ENCODE measurements around the gene RBBP8.
"Not testable (repeated sequence)": the region's sequence is repeated elsewhere in the genome, so short reads cannot be mapped to it uniquely, and the experiment has no call there.

The RBBP8 gene

DNA sequence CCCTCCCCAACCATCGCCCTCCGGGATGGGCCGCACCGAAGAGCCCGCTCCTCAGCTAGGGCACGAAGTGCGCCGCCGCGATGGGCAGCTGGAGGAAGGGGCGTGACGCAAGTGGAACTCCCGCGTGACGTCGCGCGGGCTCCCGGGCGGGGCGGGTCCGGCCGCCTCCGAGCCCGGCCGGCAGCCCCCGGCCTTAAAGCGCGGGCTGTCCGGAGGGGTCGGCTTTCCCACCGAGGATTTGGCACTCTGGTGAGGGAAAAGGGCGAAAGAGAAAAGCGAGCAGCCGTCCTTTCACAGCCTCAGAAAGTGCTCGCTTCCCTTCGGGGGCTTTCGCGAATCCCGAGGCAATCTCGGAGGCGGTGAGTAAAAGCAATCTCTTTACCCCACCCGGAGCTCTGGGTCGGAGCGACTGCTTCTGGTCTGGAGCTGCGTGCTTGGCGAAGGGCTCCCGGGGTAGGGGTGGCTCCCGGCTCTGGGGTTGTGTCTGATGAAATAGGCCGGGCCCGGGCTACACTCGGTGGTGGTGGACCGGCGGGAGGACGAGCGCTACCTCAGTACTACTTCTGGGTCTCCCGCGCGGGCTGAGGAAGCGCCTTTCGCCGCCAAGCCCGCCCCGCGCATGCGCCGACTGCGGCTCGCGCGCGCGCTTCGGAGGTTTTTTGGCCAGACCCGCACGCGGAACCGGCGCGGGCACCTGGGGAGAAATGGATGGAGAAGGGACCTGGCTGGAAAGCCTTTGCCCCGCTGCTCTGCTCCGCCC lies at the start of gene RBBP8:
TSS of gene RBBP8 (plus strand) at position 123 of the 760 bp plus-strand sequence. CDS start 3,524 bp downstream, outside the sequence.
- DNase-seq (ENCODE audit: low read depth, low spot score): peak; percentile 57

DNA sequence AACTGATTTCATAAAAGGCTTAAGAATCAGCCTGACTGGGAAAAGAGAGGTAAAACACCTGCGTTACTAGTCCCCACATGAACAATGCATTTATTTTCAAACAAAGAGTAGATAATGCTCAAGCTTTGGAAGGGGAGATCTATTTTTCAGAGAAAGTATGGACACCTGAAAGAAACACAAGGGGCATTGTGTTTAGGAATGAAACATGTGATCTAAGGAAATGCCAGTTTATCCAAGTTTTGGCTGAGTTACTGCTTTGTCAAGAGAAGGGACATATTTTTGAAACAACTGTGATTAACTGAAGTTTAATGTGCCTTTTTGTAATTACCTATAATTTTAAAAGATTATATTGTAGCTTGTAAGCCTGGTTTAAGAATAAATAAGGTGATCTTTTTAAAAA lies 49.3 kb upstream of the RBBP8 start:
- no peak for DNase-seq (ENCODE audit: low read depth, low spot score)

DNA sequence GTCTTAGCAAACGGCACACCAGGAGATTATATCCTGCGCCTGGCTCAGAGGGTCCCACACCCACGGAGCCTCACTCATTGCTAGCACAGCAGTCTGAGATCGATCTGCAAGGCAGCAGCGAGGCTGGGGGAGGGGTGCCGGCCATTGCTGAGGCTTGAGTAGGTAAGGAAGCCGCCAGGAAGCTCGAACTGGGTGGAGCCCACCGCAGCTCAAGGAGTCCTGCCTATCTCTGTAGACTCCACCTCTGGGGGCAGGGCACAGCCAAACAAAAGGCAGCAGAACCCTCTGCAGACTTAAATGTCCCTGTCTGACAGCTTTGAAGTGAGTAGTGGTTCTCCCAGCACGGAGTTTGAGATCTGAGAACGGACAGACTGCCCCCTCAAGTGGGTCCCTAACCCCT lies 47.4 kb upstream of the RBBP8 start:
- DNase-seq (ENCODE audit: low read depth, low spot score): not testable (repeated sequence)

DNA sequence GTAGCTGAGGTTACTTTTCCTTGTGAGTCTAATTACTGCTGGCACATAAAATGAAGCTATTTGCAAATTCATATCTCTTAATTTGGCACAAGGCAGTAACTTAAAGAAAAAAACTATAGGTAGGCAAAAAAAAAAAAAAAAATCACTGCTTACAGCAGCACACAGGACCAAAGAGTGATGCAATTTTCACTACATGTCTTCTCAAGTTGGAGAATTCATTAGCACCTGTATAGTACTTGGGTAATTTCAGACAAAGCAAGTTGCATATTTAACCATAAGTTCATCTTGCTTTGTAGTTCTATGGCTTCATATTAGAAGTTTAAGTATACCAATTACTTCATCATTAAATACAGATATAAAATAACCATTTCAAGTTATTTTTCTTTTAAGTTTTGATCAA lies 33.7 kb upstream of the RBBP8 start:
- DNase-seq (ENCODE audit: low read depth, low spot score): no peak

DNA sequence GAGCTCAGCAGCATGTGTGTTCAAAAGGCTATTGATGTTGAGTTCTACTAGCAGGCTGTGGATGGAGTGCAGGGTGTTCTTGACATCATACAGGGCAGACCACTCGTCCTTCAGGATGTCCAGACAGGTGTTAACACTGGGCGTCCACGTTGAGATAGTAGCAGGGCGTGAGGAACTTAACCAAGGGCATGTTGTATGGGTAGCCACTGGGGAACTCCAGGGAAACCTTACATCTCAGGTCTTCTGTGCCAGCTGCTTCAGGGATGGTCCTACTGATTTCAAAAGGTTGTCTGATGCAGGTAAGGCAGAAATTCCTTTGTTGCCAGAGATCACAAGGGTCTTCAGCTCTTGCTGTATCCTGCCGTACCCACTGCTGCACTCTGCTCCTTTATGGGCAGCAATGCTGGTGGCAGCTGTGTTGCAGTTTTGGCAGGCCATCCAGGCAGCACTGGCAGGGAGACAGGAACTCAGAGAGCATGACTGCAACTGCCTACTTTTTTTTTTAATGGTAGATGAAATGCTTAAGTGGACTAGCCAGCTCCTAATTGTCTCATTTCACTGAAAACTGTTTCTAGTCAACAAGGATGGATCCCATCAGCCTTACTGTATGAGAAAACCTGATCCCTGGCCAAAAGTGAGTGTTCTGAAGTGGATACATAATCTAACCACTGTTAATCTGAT lies 32.4 kb upstream of the RBBP8 start:
- DNase-seq (ENCODE audit: low read depth, low spot score): no peak

DNA sequence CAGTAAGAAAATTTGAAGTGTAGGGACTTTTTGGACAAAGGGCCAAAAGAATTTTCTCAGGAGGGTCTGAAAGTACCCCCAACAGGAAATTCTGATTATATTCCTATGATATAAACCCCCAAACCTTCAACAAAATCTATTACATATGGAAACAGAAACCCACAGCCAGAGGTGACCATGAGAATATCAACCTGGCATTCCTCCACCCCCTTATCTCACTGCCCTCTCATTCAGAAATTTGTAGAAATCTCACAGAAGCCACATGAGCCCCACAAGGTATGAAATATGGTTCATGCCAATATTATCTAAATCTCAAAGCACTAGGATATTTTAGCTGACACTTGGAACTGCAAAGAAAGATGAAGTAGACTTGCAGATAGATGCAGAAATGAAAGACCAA lies 31.0 kb upstream of the RBBP8 start:
- DNase-seq (ENCODE audit: low read depth, low spot score): no peak

DNA sequence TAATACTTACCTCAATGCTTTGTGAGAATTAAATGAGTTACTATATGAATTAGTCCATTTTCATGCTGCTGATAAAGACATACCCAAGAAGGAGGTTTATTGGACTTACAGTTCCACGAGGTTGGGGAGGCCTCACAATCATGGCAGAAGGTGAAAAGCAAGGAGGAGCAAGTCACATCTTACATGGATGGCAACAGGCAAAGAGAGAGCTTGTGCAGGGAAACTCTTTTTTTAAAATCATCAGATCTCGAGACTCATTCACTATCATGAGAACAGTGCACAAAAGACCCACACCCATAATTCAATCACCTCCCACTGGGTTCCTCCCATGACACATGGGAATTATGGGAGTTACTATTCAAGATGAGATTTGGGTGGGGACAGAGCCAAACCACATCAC lies 29.9 kb upstream of the RBBP8 start:
- not testable (repeated sequence) for DNase-seq (ENCODE audit: low read depth, low spot score)

DNA sequence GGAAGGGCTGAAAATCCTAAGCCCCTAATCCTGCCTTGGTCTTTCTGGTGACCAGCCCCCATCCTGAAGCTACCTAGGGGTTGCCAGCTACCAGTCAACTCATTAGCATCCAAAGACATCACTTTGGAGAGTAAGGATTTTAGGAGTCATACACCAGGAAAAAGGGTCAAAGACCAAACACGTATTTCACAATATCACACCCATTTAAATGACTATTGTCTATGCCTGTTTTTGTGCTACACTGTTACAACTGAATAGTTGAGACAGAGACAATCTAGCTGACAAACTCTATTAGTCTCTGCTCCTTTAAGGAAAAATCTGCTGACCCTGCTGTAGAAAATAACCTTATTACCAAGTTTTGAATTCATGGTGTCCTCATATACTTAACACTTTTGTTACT lies 21.0 kb upstream of the RBBP8 start:
- DNase-seq (ENCODE audit: low read depth, low spot score): no peak

DNA sequence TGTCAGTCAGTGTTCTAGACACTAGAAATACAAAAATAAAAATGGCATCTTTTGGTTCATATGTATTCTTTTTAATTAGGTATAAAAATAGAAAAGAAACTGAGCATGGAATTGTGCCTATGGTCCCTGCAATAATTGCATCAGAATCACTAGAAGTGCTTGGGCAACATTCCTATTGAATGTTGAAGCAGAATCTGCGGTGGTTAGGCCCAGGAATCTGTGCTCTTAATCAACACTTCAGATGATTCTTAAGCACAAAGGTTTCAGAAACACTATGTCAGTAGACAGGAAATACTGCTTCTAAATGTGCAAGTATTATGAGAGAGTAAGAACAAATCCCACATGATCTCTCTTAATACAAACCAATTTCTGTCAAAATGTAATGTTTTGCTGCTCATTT lies 20.3 kb upstream of the RBBP8 start:
- DNase-seq (ENCODE audit: low read depth, low spot score): no peak

DNA sequence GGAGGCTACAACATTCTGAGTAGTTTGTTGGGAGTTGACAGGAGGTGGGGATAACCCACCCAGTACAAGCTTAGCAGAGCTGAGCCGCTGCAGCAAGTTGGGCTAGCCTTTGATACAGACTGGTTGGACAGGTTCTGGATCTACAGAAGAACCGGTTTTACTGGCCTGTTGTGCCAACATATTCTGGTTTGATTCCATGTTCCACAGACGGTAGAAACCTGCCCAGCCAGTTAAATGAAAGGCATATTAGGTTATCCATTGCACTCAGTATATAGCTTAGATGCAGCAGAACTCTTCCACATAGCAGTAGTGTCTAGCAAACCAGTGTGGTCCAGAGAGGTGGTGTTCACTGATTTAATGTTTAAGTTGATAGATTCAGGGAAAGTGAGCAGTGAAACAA lies 19.3 kb upstream of the RBBP8 start:
- no peak for DNase-seq (ENCODE audit: low read depth, low spot score)

DNA sequence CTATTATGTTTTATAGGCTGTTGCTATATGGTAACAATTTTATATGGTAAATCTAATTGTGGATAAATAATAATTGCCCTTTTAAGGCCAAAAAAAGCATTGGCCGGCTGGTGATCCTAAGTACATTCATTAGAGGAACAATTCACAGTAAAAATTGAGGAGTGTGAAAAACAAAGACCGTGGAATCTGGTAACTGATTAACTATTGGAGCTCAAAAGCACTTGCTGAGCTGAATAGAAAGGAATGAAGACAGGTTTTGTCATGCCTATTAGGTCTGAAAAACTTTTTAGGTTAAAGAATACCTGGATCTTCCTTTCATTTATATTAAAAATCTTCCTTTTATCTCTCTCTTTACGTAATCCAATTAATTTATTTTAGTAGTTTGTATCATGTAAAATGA lies 18.5 kb upstream of the RBBP8 start:
- DNase-seq (ENCODE audit: low read depth, low spot score): no peak

DNA sequence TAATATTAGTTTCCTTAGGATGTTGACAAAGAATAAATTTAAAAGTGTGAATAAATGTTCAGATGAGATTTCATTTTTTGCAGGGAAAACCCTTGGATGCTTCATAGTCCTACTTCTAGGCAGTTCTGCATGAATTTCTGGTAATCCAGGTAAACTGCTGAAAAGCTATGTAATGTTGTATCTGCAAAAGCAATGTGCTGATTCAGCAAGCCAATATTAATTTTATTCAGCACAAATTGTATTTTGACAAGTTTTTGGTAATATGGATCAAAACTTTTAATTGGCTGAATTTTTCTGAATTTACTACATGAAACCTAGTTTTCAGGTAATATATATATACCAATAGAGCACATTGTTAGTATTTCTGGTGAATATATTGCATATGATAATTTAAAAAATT lies 17.8 kb upstream of the RBBP8 start:
- DNase-seq (ENCODE audit: low read depth, low spot score): no peak

DNA sequence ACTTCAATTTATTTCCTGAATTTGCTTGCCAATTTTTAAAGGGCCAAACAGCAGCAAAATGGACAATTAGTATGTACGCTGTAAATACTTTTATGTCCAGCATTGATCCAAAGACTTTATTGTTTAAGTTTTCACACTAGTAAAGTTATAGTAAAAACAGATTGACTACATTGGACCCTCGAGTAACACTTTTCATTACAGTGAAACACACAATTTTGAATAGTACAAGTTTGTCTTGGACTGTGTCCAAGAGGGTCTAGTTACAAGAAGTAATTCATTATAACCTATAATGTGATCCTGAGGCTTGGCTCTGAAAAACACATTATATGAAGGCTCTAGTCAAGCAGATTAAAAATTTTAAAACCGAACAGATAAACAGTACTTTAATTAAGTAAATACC lies 11.4 kb upstream of the RBBP8 start:
- no peak for DNase-seq (ENCODE audit: low read depth, low spot score)

DNA sequence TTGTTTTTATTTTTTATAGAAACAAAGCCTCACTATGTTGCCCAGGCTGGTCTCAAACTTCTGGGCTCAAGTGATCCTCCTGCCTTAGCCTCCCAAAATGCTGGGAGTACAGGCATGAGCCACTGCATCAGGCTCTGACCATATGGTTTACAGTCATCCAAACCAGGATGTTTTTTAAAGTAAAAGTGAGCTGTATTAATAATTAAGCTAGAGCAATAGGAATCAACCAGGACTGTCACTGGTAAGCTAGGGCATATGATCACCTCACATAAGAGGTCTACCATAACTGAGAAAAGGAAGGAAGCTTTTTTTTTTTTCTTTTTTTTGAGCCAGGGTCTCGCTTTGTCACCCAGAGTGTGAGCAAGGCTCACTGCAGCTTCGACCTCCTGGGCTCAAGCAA lies 8.5 kb upstream of the RBBP8 start:
- no peak for DNase-seq (ENCODE audit: low read depth, low spot score)

DNA sequence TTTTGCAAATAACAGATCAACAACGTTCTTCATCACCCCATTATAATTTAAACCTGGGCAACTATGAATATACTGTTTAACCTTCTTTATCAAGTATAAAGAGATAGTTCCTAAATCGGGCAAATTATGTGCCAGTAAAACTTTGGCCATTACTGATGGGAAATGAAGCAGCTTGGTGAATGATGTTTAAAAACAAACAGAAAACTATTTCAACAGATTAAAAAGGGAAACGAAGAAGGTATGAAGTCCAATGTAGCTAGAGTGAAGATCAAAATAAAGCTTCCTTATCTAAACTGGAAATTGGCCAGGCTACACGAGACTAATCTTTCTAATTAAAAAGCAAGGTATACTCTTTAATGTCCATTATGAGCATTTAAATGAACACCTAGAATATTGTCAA lies 6.7 kb upstream of the RBBP8 start:
- DNase-seq (ENCODE audit: low read depth, low spot score): no peak

DNA sequence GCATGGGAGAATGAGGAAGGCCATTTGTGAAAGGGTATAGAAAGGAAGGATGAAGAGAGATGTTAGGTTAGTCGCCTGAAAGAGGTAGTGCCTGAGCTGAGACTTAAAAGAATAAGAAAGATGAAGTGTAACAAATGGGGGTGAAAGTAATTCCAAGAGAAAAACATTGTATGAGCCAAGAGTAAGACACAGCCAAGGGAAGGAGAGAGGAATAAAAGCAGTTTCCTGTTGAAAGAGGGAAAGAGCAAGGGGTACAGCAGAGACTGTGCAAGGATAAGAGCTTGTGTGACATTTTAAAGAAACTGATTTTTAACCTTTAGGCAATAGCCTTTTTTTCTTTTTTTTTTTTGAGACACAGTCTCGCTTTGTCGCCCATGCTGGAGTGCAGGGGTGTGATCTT lies 4.8 kb upstream of the RBBP8 start:
- DNase-seq (ENCODE audit: low read depth, low spot score): no peak

DNA sequence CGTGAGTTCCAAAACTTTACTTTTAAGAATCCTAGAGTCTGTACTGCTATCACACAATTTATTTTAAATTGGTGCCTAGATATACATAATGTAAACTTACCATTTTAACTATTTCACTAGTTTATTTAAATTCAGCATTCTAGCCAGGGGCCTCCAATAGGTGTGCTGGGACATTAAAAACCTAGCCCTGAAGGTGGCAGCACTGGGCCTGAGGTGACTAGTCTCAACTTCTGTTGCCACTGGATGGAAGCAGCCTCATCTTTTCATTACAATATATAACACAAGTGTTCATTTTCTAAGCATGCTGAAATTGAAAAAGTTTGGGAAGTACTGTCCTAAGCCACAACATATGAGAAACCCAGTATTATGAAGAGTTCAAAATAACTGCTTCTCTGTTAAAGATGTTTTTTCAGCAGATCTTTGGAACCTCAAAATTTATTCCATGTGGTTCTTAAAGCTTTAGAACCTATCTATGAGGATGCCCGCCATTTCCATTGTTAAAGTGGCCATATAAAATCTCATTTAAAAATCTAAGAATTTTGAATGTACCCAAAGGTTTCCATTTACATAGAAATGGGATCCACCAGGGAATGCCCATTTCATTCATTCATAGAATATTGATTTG lies 2.9 kb upstream of the RBBP8 start:
- peak; percentile 31 for DNase-seq (ENCODE audit: low read depth, low spot score)

DNA sequence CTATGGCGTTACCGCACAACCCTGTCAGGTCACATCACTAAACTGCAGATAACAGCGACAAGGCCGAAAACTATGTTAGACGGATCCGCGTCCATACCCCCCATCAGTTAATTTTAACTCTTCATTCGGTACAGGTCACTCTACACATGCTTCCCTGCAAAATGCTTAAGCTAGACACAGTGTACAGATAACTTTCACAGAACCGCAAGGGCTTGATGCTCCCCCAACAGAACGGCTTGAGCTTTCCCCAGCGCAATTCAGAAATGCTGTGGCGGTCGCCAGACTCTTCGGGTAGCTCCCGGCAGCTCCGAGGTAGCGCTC lies 283 bp upstream of the RBBP8 start:
- no peak for DNase-seq (ENCODE audit: low read depth, low spot score)

DNA sequence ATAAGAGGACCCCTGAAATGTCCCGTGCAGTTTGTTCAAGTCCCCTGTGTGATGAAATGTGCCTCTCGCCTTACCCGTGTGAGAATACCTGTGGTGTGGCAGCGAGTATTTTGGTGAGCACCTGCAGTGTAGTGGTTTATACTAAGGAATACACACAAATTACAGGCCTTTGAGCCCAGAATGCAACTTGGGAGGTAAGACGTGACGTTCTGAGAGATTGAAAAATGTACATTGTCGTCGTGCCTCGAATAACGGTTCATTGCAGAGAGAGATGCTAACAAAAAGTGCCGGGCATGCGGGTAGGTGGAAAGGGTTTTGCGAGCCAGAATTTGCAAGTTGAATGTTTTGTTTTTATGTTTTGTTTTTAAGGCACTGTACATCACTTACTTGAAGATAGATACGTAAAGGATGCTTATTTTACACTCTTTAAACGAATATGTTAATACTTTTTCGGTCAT lies 867 bp downstream of the RBBP8 start:
- DNase-seq (ENCODE audit: low read depth, low spot score): no peak

DNA sequence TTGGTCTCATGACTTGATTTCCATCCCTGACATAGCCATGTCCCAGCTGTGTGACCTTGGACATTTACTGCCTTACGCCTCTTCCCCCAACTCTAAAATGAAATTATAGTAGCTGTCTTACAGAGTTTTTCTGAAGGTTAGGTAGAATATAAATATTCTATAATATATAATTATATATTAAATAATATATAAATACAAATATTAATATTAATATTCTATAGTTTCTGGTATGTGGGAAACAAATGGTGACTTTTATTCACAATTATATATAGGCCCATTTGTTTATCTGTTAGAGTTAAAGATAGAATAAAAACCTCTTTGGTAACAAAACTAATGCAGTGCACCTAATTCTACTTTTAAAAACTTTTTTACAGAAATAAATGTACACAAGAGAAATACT lies 1.7 kb downstream of the RBBP8 start:
- DNase-seq (ENCODE audit: low read depth, low spot score): no peak

DNA sequence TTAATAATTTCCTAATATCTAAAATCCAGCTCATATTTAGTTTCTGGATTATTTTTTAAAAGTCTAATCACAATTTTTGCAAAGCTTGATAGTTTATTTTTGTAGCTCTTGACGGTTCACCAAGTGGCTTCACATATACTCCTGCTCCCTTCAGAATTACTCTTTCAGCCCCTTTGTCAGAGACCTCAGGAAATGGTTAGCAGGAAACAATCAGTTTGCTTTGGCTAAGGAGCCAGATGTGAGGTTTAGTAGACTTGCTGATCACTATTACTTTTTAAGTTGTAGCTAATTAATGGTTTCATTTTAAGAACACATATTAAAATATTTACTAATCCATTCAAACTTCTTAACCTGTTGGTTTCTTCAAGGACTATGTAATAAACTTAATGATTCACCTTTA lies 2.3 kb downstream of the RBBP8 start:
- DNase-seq (ENCODE audit: low read depth, low spot score): no peak

DNA sequence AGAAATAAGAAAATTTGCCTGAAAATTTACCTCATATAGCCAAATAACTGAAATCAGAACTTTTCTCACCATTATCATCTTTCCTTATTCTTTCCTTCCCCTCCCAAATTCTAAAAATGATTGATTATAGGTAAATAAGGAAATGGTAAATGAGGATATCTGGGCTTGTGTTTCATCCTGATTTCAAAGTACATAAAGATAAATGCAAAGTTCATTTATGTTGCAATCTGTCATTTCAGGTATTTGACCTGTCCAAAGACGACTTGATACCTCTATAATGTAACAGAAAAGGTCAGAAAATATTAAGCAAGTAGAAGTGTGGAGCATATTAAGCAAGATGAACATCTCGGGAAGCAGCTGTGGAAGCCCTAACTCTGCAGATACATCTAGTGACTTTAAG lies 3.4 kb downstream of the RBBP8 start:
- no peak for DNase-seq (ENCODE audit: low read depth, low spot score)

DNA sequence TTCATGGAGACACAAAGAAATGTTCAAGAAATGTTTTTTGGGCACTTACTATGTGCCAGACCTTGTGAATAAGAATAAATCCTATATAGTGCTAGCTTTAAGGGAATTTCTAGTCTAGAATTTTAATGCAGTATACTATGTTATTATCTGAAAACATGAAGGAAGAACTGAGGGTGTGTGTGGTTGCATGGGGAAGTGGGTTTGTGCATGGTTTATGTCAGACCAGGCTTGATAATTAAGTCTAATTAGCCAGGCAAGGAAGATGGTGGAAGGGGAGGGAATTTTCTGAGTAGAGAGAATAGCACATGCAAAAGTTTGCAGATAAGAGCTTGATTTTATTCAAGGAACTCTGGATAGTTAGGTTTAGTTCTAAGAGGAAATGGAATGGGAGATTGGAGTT lies 6.5 kb downstream of the RBBP8 start:
- DNase-seq (ENCODE audit: low read depth, low spot score): no peak

All from smooth muscle cell of the brain vasculature (primary cell).